HG02981 (cell line): ENCODE data around the gene TMEM213.

Source experiments
- ATAC-seq: cut with Tn5 transposase; IDR thresholded peaks from one replicate; pipeline ENCODE4 v1.9.1; 2021; ENCODE audit warnings: mild to moderate bottlenecking, moderate library complexity; ENCODE audit not compliant: unreplicated experiment

The TMEM213 gene

DNA sequence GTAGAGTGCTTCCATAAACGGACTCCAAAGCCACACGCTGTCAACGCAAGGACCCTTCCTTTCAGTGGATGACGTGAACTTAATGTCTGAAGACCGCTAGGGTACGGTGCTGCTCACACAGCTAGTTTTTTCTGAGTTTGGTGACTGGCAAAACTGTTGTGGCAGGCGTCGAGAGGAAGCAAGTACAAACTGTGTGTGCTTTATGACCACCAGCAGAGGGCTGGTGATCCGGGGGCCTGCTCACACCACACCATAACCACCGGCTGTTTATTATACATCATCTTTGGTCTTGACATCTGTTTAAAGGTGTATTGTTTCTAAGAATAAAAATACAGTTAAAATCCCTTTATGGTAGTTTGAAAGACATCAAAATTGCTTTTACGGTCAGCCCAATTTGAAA, 37.3 kb downstream of the TMEM213 start:
- ATAC-seq, result no peak

DNA sequence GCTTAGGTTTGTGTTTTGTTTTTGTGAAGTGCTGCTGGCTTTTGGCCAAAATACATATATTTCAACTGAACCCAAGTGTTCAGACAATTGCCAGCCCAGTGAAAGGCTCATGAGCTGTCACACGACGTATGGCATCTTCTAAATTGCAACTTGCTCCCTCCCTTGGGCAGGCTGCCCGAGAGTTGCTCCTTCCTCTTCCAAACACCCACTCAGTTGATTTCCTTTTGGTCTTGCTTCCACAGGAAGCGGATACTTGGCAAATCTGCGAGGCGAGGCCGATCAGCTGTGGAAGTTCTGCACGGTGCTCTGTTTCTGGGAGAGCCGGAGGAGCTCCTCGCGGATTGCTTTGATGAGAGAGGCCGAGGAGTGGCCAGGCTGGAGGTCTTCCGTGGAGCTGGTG, 39.8 kb downstream of the TMEM213 start:
- no peak for ATAC-seq

GRCh38 chr7:138838166-138838565, 40.4 kb downstream of the TMEM213 start:
- no peak for ATAC-seq

DNA sequence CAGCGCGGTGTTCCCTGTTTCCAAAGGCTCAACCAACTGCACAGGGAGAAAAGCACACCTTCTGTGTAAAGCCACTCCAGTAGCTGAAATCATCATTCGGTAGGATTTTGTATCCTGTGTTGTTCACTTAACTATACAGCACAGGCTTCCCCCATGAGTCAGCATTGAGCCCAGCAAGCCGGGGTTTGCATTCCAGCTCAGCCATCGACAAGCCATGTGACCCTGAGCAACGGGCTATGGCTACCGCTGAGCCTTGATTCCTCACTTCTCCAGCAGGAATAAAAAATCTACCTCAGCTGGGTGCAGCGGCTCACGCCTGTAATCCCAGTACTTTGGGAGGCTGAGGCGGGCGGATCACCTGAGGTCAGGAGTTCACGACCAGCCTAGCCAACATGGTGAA, 44.3 kb downstream of the TMEM213 start:
- no peak for ATAC-seq

GRCh38 chr7:138843632-138844580, 46.1 kb downstream of the TMEM213 start:
- no peak for ATAC-seq

GRCh38 chr7:138845711-138846110, 47.9 kb downstream of the TMEM213 start:
- ATAC-seq, result no peak

DNA sequence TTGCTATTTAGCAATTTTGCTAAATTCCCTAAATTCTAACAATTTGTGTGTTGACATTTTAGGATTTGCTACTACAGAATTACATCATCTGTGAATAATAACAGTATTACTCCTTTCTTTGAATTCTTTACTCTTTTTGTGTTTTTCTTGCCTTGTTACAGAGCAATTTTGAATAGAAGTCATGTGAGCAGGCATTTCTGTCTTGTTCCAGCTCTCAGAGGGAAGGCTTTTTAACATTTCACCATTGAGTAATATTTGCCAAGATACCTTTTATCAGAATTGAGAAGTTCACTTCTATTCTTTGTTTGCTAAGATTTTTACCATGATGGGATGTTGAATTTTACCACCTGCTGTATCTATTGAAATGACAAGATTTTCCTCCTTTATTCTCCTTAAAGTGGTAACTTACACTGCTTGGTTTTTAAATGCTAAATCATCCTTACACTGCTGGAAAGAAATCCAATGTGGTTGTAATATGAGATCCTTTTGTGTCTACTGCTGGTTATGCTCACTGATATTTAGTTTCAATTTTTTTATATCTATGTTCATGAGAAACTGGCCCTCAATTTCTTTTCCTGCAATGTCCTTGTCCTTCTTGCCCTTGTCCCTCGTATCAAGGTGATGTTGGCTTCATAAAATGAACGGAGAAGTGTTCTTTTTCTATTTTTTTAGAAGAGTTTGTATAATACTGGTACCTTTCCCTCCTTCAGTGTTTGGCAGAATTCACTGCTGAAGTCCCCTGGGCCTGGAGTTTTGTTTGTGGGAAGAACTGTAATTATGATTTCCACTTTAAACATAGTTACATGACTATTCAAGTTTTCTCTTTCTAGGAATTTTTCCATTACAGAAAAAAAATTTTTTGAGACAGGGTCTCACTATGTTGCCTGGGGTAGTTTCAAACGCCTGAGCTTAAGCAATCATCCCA, 50.5 kb downstream of the TMEM213 start:
- no peak for ATAC-seq

GRCh38 chr7:138849701-138850100, 51.9 kb downstream of the TMEM213 start:
- no peak for ATAC-seq

- no peak for ATAC-seq
Observed at GRCh38 chr7:138852469-138852868, 54.7 kb downstream of the TMEM213 start.

GRCh38 chr7:138853448-138853847, 55.7 kb downstream of the TMEM213 start:
- ATAC-seq, result no peak

- ATAC-seq, result no peak
Observed at GRCh38 chr7:138854115-138854645, 56.4 kb downstream of the TMEM213 start.

DNA sequence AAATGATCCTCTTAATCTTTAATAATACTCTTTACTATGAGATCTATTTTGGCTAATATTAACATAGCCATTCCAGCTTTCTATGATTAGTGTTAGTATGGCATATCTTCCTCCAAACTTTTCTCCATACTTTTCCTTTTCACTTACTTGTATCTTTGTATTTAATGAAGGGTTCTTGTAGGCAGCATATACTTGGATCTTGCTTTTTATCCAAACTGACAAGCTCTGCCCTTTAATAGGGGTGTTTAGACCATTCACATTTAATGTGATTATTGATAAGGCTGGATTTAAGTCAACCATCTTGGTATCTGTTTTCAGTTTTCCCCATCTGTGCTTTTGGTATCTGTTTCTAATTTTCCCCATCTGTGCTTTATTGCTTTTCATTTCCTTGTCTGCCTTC, 59.9 kb downstream of the TMEM213 start:
- no peak for ATAC-seq

DNA sequence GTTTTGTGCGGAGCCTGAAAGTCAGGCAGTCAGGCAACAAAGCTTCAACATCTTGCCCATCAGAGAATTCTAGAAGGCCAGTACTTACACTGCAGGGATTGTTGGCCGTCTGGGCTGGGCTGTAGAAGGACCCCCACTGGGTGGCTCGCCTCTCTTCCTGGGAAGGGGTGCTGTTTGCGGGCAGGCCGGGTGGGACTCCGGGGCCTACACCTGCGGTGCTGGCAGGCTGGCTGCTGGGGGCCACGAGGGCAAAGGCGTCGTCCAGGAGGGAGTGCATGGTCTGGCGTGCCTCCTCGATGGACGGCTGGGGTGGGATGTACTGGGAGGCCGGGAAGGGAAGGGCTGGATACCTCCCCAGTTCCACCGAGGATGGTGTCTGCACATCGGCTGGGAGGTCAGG, 63.3 kb downstream of the TMEM213 start:
- no peak for ATAC-seq

GRCh38 chr7:138863931-138864330, 66.1 kb downstream of the TMEM213 start:
- ATAC-seq, result no peak

DNA sequence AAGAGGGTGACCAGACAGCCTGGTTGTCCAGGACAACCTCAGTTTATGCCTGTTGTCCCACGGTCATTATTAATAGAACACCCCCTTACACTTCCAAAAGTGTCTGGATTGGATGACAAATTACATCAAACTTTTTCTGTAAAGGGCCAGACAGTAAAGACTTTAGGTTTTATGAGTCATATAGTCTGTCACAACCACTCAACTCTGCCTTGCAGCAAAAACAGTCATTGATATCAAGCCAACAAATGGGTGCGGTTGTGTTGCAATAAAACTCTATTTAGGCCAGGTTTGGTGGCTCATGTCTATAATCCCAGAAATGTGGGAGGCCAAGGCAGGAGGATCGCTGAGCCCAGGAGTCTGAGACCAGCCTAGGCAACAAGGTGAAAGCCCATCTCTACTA, 66.9 kb downstream of the TMEM213 start:
- ATAC-seq, result no peak

GRCh38 chr7:138865843-138866242, 68.0 kb downstream of the TMEM213 start:
- ATAC-seq, result no peak

DNA sequence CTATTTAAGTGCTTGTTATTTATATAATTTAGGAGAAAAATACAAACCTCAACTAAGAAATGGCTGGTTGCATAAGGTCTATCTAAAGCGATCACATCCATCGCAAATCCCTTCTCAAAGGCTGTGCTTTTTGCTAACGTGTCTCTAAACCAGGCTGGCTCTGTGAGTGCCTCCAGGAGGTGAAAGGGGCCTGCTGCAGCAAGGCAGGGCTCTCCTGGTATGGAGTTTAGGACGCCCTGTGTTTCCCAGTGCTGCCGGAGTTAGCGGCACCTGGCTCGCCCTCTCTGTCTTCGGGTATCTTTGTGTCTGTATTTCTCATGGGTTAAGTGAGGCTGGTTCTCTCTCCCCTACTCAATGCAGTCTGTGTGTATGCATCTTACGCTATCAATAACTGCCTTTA, 68.6 kb downstream of the TMEM213 start:
- ATAC-seq, result no peak

DNA sequence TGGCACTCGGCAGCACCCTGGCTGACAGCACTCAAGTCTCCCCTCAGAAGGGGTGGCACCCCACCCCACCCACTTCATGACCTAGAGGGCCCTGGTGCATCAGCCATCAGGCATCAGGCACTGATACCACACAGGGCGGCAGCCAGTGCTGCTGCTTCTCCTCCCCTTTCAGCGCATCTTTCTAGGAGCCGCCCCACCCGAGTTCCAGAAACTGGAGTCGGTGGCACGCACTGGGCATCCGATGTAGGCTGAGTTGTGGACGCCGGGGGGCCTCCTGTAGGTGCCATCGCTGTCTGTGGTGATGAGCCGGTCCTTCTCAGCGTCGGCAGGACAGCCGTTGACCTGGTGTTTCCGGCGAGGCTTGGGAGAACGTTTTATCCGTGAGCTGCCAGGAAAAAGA, 70.0 kb downstream of the TMEM213 start:
- no peak for ATAC-seq

- ATAC-seq, result no peak
Observed at GRCh38 chr7:138868711-138869110, 70.9 kb downstream of the TMEM213 start.

DNA sequence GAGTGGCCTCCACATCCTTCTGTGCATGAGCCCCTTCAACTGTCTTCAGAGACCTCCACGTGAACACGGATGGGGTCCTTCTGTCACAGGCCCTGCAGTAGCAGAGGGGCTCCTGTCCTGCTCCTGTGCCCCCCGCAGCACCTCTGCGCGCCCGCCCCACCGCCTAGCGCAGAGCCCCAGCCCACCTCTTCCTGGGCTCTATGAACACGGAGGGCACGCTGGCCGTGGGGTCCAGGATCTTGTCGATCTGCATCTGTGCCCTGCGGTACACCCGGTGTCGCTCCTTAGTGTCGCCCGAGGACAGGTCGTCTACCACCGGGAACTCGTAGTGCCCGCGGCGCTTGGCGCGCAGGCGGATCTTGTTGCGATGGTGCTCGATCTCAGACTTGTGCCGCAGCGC, 71.6 kb downstream of the TMEM213 start:
- no peak for ATAC-seq

DNA sequence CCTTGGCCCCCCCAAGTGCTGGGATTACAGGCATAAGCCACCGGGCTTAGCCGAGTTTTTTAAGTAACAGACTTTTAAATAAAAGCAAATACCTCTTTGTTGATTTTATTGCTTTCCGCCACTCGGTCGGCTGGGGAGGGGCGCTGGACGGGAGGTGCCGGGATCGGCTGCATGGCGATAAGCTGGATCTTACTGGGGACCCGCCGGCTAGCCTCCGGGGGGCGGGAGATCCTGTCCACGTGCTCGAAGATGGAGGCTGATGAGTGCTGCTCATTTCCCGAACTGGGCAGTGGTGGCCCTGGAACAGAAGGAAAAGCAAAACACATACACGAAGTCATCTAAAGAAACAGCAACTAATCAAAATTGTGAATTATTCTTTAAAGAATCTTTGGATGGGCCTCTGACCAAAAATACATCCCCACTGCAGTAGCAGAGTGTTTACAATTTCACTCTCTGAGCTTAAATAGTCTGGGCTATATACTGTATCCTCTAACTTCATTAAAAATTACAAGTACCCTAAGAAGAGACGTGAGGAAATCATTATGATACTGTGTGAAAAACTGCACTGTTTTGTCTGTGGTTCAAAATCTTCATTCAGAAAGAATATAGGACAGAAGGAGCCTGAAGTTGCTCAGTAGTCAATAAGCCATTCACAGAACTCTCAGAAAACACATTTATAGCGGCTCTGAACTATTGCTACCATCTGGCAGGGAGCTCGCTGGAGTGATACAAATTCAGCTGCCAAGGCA, 73.4 kb downstream of the TMEM213 start:
- ATAC-seq, result no peak
